Left kidney (tissue), 2 donors: Measurements from ENCODE around the gene L1CAM. TPM values are rescaled to one million over a fixed set of nuclear protein-coding genes. Genes with fewer than 3 reads are reported as not detected.

Experiments used
- DNase-seq: peaks from one replicate; pipeline ENCODE4 v3.0.0-alpha.2; 2013
- polyA plus RNA-seq: library from polyadenylated mRNA; unstranded; fragments of 120-200 nt; gene quantifications from one replicate; pipeline ENCODE4 v1.2.1, GENCODE V29; 2013; ENCODE audit not compliant: insufficient read length

Gene L1CAM
- polyA plus RNA-seq, 1 donor, result 46.9 TPM

GRCh38 chrX:153925739-153926551, 40.0 kb upstream of the L1CAM start, which contains the start of gene ARHGAP4:
Gene ARHGAP4, minus strand, starts transcription at chrX:153926264. Its CDS starts 62 bp downstream, at chrX:153926202.
- DNase-seq, result no peak

- no peak for DNase-seq
Observed at GRCh38 chrX:153925387-153925738, 39.4 kb upstream of the L1CAM start.

- no peak for DNase-seq
Observed at GRCh38 chrX:153924149-153924861, 38.3 kb upstream of the L1CAM start.

- no peak for DNase-seq
Observed at GRCh38 chrX:153922932-153923857, 37.2 kb upstream of the L1CAM start.

- DNase-seq, result no peak
Observed at GRCh38 chrX:153921511-153922446, 35.8 kb upstream of the L1CAM start.

- DNase-seq, result no peak
Observed at GRCh38 chrX:153921070-153921469, 35.1 kb upstream of the L1CAM start.

GRCh38 chrX:153920546-153920945, 34.6 kb upstream of the L1CAM start:
- DNase-seq, result no peak

GRCh38 chrX:153919281-153919680, 33.3 kb upstream of the L1CAM start:
- no peak for DNase-seq

GRCh38 chrX:153917869-153918268, 31.9 kb upstream of the L1CAM start:
- no peak for DNase-seq

GRCh38 chrX:153913701-153914100, 27.7 kb upstream of the L1CAM start:
- no peak for DNase-seq

GRCh38 chrX:153913211-153913610, 27.2 kb upstream of the L1CAM start:
- DNase-seq, result no peak

GRCh38 chrX:153911798-153912197, 25.8 kb upstream of the L1CAM start:
- DNase-seq, result no peak

- DNase-seq, result no peak
Observed at GRCh38 chrX:153910446-153910845, 24.5 kb upstream of the L1CAM start.

GRCh38 chrX:153909980-153910360, 24.0 kb upstream of the L1CAM start:
- DNase-seq, result no peak

- DNase-seq, result no peak
Observed at GRCh38 chrX:153909024-153909979, 23.3 kb upstream of the L1CAM start.

GRCh38 chrX:153908219-153908860, 22.4 kb upstream of the L1CAM start:
- no peak for DNase-seq

- DNase-seq, result no peak
Observed at GRCh38 chrX:153907456-153907855, 21.5 kb upstream of the L1CAM start.

GRCh38 chrX:153906126-153906917, 20.3 kb upstream of the L1CAM start:
- no peak for DNase-seq
